ENCODE measurements around the gene ARCN1. TPM values are rescaled to one million over a fixed set of nuclear protein-coding genes. Genes with fewer than 3 reads are reported as not detected.

ARCN1 gene
- total and polyA plus RNA-seq, 2 of the 4 experiments (the other 2 are of a cell fraction): 148 to 212 TPM

DNA sequence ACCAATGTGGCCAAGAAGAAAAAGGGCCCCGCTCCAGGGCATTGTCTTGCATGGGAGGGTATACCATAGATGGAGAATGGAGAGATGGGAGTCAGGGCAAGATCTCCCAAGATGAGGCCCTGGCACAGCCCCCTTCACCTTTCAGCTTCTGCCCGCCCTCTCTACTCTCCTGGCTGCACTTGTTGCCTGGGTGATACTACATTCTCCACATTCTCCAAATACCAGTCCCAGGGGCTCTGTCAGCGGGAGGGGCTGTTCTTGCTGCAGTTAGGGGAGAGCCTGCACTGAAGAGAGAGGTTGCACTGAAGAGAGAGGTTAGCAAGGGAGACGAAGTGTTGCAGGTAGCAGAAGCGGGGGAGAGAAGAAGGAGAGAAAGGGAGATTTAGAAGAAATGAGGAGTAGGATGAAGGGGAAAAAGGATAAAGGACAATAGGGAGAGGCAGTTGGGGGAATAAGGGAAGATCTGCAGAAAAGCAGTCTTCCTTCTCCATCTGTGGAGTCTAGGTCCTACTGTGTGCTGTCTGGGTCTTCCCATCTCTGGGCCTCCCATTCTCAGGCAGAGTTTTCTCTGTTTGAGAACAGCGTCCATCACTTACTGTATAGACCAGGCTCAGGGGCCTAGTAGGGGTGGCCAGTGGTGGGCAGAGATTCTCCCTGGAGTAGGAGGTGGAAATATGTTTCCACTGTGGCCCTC is 43.2 kb downstream of the ARCN1 start:
- H4K91ac ChIP-seq (ENCODE audit: insufficient read depth, low read depth, low read length): peak overlapping the region; percentile 82
- H2AFZ ChIP-seq (replicated peaks; ENCODE audit: low read length, poor library complexity): peak overlapping the region; percentile 25
- H3K18ac ChIP-seq (ENCODE audit: low read depth, low read length): no peak overlapping the region
- POLR2A ChIA-PET (ENCODE audit: unreplicated experiment): no interaction called here
- peak overlapping the region in 1 of 2 experiments; percentile 14; a peak in 2 of 4 replicates for H4K8ac ChIP-seq (ENCODE audit: low read depth in 2 of 2, low read length in 2 of 2)
- ATAC-seq (ENCODE audit: low read depth) (no peak), DNase-seq (no peak)
- H3K9ac ChIP-seq (ENCODE audit: low read depth, low read length): peak overlapping the region; percentile 18; the same call in 1 of the 2 replicates
- no peak overlapping the region for H3K56ac ChIP-seq (ENCODE audit: extremely low read depth, insufficient read depth, low read length)
- no peak overlapping the region for H3K4me3 ChIP-seq (ENCODE audit: insufficient read depth, low read depth, low read length)
- peak overlapping the region; percentile 64 for H3K14ac ChIP-seq (replicated peaks; ENCODE audit: low read depth, low read length)
- peak overlapping the region; percentile 62 for H2BK120ac ChIP-seq (ENCODE audit: low read depth, low read length)
- H2BK15ac ChIP-seq (ENCODE audit: low read depth, low read length): peak overlapping the region; percentile 48; the same call in 2 of the 3 replicates
- peaks cover 17% of the 10 kb centered on the region for H4K20me1 ChIP-seq (ENCODE audit: insufficient read depth, low read length)
- intact Hi-C loops (cut with micrococcal nuclease): no loop called here
- H2BK20ac ChIP-seq (ENCODE audit: low read depth, low read length): peak overlapping the region; percentile 79
- H3K9me3 ChIP-seq (ENCODE audit: control insufficient read depth, insufficient read depth, low read length): no peaks in the 10 kb centered on the region
- H3K36me3 ChIP-seq (ENCODE audit: control insufficient read depth, insufficient read depth, low read length): peaks cover 39% of the 10 kb centered on the region
- BruUV-seq (replicated peaks): no TSS peak
- peaks cover 41% of the 10 kb centered on the region for H3K9me1 ChIP-seq (ENCODE audit: insufficient read depth, low read length)
- H3K23ac ChIP-seq (ENCODE audit: low read depth, low read length): peak overlapping the region; percentile 63
- H3K4me2 ChIP-seq (ENCODE audit: low read depth, low read length): no peak overlapping the region
- peak overlapping the region; percentile 42 for H3K27ac ChIP-seq (ENCODE audit: insufficient read depth, low read length)
- CTCF ChIA-PET: no interaction called here
- peak overlapping the region; percentile 51 for H2BK5ac ChIP-seq (ENCODE audit: low read depth, low read length, poor library complexity, severe bottlenecking)
- in situ Hi-C loops (cut with MboI; ENCODE audit: low sequenced_read_pairs): no loop called here
- H3K79me1 ChIP-seq (ENCODE audit: low read depth in 1 of 2, low read length in 2 of 2): peaks cover 26 to 61% of the 10 kb centered on the region in 2 experiments; a peak in 3 of 4 replicates
- peak overlapping the region; percentile 78 for H2AK5ac ChIP-seq (ENCODE audit: low read depth, low read length)
- 100% methylated on average over 2 of the region's 6 CpGs; no CpG with 5 or more reads in 1 of the 2 experiments for WGBS, 2 experiments (ENCODE audit: extremely low coverage in 2 of 2, insufficient read length in 1 of 2)
- H3K4ac ChIP-seq (ENCODE audit: low read depth, low read length): peak overlapping the region; percentile 84
- dilution Hi-C loops (cut with HindIII; ENCODE audit: low sequenced_read_pairs, unreplicated experiment): no loop called here
- peaks cover 35% of the 10 kb centered on the region for H3K4me1 ChIP-seq (ENCODE audit: control insufficient read depth, insufficient read depth, low read length)
- no peaks in the 10 kb centered on the region for H3K27me3 ChIP-seq (ENCODE audit: control insufficient read depth, insufficient read depth, low read length)
- H4K5ac ChIP-seq (ENCODE audit: low read depth, low read length): no peak overlapping the region
- peak overlapping the region; percentile 66 for H2AK9ac ChIP-seq (replicated peaks; ENCODE audit: low read depth, low read length, poor library complexity)
- TF ChIP-seq CTCF (conservative IDR thresholded peaks at IDR 0.05; ENCODE audit: low read depth, low read length) (no peak), MAFK (IDR thresholded peaks at IDR 0.05; ENCODE audit: low read depth, low read length) (no peak), NFE2L2 (IDR thresholded peaks at IDR 0.05; ENCODE audit: low read depth, low read length) (no peak), BHLHE40 (IDR thresholded peaks at IDR 0.05; ENCODE audit: low read depth, low read length) (no peak), POLR2A (IDR thresholded peaks at IDR 0.05; ENCODE audit: low read depth, low read length) (no peak), CEBPB (IDR thresholded peaks at IDR 0.05; ENCODE audit: low read depth, low read length) (no peak), MAZ (IDR thresholded peaks at IDR 0.05; ENCODE audit: borderline replicate concordance, low read depth, low read length) (no peak), USF2 (IDR thresholded peaks at IDR 0.05; ENCODE audit: low read depth, low read length) (no peak), RFX5 (IDR thresholded peaks at IDR 0.05; ENCODE audit: low read depth, low read length) (no peak), FOS (IDR thresholded peaks at IDR 0.05; ENCODE audit: low read depth, low read length) (no peak), CHD1 (IDR thresholded peaks at IDR 0.05; ENCODE audit: low read depth, low read length) (no peak), RCOR1 (IDR thresholded peaks at IDR 0.05; ENCODE audit: insufficient replicate concordance, low read length) (no peak), RAD21 (IDR thresholded peaks at IDR 0.05; ENCODE audit: low read length) (no peak), SMC3 (IDR thresholded peaks at IDR 0.05; ENCODE audit: low read depth, low read length) (no peak)
- TF ChIP-seq, protein P1, sequence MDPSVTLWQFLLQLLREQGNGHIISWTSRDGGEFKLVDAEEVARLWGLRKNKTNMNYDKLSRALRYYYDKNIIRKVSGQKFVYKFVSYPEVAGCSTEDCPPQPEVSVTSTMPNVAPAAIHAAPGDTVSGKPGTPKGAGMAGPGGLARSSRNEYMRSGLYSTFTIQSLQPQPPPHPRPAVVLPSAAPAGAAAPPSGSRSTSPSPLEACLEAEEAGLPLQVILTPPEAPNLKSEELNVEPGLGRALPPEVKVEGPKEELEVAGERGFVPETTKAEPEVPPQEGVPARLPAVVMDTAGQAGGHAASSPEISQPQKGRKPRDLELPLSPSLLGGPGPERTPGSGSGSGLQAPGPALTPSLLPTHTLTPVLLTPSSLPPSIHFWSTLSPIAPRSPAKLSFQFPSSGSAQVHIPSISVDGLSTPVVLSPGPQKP (IDR thresholded peaks at IDR 0.05; ENCODE audit: borderline replicate concordance, low read depth, low read length): no peak

Measured in IMR-90 (cell line).